Colon (tissue), 2 donors: ENCODE results near the gene HIF3A.
"Not testable (repeated sequence)": the region's sequence is repeated elsewhere in the genome, so short reads cannot be mapped to it uniquely, and the experiment has no call there.

ENCODE experiments used
- FAIRE-seq: peaks from 2 replicates; lab custom pipeline; 2012; peaks lifted over from hg19 to GRCh38; lab: Jason Lieb, UNC
- donor health status: control.
- donor health status: control.

Gene HIF3A

DNA sequence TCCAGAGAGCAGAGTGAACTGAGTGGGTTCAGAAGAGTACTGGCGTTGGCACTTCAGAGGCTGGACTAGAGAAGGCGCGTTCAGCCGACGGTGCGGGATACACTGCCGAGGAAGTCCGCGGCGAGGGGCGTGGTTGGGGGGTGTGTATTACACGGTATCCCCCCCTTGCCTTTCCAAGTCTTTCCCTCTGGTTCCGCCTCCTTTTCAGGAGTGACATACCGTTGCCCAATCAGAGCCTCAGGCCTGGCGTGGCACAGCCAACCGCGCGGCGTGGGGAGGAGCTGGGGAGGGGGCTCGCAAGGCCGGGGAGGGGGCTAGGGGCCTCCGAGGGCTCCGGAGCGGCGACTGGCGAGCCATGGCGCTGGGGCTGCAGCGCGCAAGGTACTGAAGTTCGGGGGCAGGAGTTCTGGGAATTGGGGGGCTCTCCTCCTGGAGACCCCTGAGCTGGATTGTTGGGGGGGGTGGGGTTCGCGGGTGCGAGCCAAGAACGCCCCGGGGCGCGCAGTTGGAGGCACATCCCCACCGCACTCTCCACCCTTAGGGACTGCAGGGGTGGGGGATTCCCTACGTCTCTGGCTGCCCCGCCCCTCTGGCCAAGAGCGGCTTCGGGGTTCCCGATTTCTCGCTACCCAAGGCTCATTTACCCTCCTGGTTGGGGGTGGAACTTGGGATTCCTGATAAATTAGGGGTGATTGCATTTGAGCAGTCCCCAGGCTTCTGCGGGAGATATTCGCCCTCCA is at the start of gene HIF3A:
Gene HIF3A, plus strand, starts transcription at position 321 of the 740 bp plus-strand sequence. Its CDS starts 35 bp downstream, at position 356.
- no peak for FAIRE-seq

DNA sequence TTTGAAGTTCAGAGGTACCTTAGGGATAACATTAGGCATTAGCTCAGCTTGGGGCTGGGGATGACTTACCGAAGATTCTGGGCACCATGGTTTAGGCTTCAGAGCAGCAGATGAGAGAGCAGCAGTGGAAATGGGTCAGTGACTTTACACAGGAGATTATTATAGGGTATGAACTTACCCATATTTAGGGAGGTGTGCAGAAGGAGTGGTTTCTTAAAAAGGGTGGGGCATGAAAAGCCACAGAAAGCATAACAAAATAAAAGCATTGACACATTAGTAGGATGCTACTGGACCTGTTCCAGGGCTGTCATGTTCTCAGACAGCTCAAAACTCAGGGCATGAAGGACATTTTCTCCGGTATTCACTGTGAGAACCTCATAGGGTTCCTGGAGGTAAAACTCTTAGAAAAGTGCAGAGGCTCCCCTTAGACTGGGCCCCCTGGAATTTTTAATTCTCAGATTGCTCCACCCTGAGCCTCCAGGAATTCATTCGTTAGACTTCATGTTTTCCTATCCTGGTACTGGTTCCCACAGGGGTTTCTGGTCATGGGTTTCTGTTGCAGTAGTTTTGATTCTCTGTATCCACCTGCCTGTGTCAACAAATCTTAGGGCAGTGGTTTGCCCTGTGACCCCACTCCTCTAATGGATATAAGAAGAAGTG is 46.6 kb upstream of the HIF3A start:
- FAIRE-seq, result no peak

DNA sequence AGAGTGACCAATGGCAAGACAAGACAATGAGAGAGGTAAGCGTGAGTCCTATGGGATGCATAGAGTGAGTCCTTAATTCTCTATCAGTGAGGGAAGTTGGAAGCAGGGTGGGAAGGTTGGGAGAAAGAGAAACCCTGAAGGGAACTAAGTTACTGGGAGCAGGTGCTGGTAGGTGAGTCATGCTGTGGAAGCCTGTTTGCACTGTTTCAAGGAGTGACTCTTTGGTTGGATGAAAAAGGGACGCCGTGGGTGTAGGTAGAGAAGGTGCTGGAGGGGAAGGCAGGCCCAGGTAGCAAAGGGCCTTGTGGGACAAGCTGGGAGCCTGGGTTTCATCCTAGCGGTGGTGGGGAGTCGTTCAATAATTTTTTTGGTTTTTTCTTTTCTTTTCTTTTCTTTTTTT is 45.4 kb upstream of the HIF3A start:
- no peak for FAIRE-seq

DNA sequence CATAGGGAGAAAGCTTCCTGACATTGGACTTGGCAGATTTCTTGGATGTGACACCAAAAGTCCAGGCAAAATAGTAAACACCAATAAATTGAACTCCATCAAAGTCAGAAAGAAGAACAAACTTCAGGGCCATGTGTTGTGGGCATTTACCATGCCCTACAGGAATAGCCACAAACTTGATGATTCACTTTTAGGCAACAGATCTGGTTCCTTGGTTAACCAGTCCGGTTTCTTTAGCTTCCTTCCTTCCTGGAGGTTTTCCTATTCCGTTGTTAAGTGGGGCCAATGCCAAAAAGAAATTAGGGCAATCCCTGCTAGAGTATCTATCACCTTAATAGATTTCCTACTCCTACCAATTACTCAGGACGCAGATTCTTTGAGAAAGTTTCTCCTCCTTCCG is 42.1 kb upstream of the HIF3A start:
- FAIRE-seq, result no peak

DNA sequence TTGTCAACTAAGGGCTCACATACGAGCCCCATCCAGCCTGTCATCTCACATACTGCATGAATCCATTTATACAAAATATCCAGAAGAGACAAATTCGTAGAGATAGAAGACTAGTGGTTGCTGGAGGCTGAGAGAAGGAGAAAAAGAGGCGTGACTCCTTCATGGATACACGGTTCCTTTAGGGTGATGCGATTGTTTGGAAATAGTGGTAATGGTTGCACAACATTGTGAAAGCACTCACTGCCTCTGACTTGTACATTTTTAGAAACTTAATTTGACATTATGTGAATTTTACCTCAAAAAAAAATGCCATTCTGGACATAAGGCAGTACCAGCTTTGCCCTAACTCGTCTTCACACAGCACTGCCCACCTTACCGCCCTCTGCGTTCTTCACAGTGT is 40.0 kb upstream of the HIF3A start:
- FAIRE-seq, result no peak

DNA sequence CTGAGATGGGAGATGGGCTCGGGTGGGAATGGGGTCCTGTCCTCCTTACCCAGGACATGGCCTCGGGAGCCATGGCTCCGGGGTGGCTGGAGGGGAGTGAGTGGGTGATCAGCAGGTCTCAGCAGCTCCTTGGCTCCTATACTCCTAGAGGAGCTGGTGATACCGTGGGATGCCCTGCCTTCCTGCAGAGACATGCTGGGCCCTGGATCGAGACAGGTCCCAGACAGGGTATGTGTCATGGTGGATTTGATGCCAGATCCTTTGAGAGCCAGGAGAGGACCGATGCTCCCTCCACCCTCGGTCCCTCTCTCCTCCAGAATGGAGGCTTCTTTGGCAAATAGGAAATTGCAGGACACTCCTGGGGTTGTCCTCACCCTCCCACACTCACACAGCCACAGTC is 35.3 kb upstream of the HIF3A start:
- FAIRE-seq, result not testable (repeated sequence)

DNA sequence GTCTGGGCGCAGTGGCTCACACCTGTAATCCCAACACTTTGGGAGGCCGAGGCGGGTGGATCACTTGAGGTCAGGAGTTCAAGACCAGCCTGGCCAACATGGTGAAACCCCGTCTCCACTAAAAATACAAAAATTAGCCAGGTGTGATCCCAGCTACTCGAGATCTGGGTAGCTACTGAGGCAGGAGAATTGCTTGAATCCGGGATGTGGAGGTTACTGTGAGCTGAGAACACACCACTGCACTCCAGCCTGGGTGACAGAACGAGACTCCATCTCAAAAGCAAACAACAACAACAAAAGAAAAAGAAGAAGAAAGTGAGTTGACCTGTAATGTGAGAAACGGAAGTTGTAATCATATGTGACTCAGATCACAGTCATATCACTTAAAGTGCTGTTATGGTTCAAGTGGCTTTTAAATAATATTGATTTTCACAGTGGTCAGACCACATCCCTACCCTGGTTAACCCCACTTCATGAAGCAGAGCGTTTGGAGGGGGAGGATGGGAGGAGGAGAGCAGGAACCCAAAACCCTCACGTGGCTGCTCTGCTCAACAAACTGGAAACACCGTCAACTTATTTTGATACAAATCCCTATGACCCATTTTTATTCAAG is 34.1 kb upstream of the HIF3A start:
- FAIRE-seq, result not testable (repeated sequence)

DNA sequence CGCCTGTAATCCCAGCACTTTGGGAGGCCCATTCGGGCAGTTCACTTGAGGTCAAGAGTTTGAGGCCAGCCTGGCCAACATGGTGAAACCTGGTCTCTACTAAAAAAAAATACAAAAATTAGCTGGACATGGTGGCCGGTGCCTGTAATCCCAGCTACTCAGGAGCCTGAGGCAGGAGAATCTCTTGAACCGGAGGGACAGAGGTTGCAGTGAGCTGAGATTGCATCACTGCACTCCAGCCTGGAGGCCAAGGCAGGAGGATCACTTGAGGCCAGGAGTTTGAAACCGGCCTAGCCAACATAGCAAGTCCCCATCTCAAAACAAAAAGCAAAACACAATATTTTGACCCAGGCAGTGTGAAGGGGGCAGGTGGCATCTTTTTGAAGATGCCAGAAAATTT is 32.0 kb upstream of the HIF3A start:
- FAIRE-seq, result not testable (repeated sequence)

DNA sequence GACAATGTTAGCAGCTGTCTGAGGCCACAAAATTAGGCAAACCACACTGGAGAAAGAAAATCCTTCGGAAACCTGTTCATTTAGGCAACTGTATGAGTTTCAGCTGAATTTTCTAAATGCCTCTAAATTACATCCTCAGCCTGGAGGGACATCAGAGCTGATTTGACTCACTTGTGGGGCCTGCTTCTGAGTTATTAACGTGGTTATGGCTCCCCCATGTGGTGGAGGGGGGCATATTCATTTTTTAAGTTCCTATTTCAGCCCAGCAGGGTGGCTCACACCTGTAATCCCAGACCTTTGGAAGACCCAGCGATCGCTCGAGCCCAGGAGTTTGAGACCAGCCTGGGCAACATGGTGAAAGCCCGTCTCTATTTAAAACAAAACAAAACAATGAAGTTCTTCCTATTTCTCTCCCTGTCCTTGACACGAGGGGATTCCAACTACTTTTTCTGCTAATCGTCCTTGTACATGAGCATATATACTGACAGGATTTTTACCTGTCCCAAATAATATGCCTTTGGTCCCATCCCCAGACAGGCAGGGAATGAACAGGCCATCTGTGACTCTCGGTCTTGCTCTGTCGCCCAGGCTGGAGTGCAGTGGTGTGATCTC is 31.5 kb upstream of the HIF3A start:
- FAIRE-seq, result no peak

DNA sequence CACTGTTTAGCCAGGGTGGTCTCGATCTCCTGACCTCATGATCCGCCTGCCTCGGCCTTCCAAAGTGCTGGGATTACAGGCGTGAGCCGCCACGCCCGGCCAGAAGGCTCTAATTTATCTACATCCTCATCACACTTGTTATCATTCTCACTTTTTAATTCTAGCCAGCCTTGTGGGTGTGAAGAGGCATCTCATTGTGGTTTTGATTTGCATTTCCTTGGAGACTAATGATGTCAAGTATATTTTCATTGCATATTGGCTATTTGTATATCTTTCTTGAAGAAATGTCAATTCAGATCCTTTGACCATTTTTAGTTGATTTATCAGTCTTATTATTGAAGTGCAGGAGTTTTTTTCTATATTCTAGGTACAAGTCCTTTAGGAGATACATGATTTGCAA is 27.7 kb upstream of the HIF3A start:
- FAIRE-seq, result no peak

DNA sequence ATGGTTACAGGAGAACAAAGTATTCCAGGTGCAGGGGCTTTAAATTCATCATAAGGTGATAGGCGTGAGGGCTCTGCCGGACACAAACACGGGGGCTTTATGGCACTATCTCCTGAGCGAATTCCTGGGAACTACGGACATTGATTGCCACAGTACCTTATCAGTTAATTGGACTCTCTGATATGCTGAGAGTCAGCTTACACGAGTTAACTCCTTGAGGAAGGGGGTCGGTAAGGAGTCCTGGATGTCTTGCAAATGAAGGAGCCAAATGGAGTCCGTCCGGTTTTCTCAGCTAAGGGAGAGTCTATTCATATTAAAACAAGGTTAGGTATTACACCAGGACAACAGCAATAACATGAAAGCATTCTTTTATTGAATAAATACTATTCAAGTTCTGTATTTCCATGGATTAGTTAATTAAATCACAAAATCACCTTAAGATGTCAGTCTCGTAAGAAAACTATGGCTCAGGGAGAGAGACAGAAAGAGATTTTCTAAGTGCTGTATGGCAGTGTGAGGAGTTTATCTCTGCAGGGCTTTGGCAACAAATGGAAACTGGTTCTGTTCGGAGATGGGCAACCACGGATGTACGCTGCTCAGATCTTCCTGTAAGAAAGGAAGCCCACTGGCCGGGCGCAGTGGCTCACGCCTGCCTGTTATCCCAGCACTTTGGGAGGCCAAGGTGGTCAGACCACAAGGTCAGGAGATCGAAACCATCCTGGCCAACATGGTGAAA is 26.2 kb upstream of the HIF3A start:
- no peak for FAIRE-seq

DNA sequence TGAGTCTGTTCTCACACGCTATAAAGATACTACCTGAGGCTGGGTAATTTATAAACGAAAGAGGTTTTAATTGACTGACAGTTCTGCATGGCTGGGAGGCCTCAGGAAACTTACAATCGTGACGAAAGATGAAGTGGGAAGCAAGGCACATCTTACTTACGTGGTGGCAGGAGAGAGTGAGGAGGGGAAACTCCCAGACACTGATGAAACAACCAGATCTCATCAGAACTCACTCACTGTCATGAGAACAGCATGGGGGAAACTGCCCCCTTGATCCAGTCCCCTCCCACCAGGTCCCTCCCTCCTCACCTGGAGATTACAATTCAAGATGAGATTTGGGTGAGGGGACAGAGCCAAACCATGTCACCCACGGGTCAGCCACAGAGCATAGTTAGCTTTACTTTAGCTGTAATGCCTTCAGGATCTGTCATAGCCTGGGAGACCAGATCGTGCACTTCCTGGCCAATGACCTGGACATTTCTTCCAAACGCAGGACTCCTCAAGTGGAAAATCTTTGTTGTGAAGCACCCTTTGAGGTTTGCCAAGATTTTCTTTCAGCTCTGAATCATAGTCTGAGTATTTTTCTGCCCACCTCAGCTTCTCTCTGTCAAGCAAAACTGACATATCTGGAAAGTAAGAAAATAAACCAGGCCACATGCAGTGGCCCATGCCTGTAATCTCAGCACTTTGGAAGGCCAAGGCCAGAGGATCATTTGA is 25.2 kb upstream of the HIF3A start:
- no peak for FAIRE-seq

DNA sequence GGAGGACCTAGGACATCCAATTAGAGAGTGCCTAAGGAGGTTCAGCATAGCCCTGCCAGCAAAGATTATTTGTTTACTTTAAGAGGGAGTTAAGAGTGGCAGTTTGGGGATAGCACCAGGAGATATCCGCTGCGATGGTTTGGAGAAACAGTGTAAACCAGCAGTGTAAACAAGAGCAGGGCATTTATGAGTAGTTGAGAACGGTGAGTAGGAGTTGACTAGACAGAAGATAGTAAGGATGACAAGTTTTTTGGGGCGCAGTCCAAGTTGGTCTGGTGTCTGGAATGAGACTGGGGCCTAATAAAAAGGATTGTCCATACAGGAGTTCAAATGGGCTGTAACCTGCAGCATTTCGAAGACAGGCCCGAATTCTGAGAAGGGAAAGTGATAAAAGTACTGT is 22.9 kb upstream of the HIF3A start:
- FAIRE-seq, result not testable (repeated sequence)

DNA sequence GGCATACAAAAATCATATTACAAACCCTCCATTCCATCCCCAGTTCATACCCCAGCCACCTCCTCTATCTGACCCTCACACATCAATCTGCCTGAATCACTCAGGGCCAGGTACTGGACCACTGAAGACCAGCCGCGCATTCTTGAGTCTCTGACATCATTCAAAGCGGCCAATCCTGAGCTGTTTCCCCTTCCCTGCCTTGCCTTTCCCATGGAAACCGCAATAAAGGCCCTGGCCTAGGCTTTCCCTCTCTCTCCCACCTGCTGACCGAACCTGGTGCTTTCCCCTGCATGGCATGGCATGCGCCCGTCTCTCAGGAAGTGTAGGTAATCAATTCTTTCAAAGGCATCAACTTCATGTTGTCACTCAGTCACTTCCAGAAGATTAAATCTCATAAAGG is 17.7 kb upstream of the HIF3A start:
- FAIRE-seq, result no peak

DNA sequence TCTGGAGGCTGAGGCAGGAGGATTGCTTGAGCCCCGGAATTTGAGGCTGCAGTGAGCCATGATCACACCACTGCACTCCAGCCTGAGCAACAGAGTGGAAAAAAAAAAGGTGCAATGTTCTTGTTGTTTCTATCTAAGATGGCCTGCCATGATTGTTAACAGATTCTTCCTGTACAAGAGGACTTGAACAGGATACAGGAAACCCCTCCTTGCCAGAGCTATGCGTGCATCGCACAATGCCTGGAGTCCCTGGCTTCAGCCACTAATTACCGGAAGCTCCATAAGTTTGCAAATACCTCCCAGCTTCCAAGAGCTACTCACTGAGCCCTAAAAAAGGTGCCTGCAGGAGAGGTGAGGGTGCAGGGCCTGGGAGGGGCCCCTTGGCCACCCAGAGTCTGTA is 13.1 kb upstream of the HIF3A start:
- FAIRE-seq, result no peak

DNA sequence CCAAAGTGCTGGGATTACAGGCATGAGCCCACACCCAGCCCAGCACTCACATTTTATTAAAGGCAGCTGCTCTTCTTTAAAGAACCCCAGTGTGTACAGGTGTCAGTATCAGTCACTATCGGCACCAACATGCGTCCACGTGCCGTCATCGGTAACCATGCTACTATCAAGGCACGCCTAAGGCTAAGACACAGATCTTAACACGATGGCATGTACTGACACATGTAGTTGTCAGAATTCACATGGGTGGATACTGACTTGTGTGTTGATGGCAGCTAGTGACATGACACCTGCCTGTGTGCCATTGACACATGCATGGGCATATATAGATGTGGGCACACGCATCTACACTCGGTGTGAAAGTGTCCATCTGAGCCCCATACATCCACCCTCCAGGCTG is 12.2 kb upstream of the HIF3A start:
- no peak for FAIRE-seq

DNA sequence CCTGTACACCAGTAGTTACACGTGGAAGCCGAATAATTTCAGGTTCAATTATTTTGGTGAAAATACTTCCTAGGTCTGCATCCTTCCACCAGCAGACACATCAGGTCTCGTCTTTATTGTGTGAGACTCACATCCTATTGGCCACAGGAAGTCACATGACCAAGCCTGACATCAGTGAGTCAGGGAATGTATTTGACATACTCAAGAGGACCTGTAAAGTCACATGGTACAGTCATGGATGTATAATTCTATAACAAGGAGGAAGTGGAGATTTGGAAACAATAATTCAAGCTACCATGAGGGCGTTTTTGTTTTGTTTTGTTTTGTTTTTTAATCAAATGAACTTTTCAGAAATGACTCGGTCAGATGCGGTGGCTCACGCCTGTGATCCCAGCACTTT is 9.3 kb upstream of the HIF3A start:
- no peak for FAIRE-seq

DNA sequence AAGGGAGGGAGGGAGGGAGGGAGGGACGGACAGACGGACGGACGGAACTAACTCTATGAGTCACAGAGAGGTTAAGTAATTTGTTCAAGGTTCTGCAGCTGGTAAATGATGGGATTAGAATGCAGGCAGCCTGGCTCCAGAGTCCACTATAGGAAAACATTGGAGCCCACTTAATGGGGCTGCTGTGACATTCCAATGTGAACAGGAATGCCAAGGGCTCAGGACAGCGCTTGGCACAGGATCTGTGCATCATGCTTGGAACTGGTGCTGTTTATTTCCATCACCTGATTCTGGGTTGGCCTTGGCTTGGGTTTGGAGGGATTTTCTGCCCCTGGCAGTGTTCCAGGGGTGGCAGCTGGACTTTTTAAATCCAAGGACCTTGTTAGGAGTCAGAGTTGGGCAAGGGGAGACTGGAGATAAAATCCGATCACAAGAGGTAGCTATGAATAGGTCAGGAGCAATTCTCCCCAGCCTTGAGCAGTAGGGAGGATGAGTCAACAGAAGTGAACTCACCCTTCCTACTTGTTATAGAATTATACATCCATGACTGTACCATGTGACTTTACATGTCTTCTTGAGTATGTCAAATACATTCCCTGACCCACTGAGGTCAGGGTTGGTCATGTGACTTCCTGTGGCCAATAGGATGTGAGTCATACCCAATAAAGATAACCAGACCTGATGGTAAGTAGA is 7.8 kb upstream of the HIF3A start:
- FAIRE-seq, result no peak

DNA sequence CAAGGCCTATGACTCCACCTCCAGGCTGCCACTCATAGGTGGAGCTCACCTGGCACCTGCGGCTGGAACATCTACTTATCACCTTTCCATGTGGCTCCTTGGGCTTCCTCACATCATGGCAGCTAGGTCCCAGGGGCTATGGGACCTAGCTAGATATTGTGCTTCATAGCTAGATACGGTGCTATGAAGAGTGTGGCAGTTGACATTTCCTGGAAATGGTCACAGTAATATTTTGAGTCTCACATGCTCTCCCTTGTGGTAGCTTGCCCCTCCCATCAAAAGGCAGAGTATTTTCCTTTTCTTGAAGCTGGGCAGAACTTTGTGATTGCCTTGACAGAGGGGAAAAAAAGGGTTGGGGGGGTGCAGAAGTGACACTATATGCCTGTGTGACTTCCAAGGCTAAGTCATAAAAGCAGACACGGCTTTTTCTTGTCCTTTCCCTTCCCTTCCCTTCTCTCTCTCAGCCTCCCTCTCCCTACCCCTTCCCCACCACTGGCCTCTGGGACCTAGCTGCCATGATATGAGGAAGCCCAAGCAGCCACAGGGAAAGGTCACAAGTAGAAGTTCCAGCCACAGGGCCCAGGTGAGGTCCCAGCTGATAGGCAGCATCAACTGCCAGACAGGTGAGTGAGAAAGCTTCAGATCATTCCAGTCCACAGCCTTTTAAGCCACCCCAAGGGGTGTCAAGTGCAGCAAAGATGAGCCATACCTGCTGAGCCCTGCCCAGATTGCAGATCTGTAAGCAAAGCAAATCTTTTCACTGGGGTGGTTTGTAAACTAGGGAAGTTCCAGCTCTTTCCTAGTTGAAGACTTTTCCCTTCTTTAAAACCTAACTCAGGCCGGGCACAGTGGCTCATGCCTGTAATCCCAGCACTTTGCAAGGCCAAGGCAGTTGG is 6.9 kb upstream of the HIF3A start:
- no peak for FAIRE-seq

DNA sequence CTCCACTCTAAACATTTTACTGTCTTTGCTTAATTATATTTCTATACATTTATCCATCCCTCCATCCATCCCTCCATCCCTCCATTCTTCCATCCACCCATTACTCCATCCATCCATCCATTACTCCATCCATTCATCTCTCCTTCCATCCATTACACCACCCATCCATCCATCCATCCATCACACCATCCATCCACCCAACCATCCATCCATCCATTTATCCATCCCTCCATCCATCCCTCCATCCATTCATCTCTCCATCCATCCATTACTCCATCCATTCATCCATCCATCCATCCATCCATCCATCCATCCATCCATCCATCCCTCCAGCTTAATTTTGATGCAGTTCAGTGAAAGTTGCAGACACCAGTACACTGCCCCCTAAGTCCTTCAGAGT is 5.0 kb upstream of the HIF3A start:
- no peak for FAIRE-seq
